ENCODE measurements around the gene SLC25A45.

SLC25A45 gene

DNA sequence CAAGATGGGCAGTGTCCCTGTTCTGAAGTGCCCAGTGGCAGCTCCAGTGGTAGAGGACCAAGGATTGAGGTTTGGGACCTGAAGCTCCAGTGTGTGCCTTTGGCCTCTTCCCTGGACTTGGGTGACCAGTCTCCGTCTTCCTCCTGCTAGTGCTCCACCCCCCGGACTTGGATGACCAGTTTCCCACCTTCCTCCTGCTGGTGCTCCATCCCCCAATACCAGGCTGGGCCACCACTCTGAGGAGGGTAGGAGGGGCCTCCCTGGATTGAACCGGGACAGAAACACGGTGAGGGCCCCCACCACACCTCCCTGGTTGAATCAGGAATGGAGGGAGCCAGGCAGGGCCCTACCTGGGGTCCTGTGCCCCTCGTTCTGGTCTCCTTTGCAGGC lies 29.2 kb upstream of the SLC25A45 start:
- H3K4me3 ChIP-seq (ENCODE audit: control insufficient read depth, low read depth, low read length) = no peak overlapping the region
- DNase-seq (ENCODE audit: low read depth) = no peak
- TF ChIP-seq, protein P1, sequence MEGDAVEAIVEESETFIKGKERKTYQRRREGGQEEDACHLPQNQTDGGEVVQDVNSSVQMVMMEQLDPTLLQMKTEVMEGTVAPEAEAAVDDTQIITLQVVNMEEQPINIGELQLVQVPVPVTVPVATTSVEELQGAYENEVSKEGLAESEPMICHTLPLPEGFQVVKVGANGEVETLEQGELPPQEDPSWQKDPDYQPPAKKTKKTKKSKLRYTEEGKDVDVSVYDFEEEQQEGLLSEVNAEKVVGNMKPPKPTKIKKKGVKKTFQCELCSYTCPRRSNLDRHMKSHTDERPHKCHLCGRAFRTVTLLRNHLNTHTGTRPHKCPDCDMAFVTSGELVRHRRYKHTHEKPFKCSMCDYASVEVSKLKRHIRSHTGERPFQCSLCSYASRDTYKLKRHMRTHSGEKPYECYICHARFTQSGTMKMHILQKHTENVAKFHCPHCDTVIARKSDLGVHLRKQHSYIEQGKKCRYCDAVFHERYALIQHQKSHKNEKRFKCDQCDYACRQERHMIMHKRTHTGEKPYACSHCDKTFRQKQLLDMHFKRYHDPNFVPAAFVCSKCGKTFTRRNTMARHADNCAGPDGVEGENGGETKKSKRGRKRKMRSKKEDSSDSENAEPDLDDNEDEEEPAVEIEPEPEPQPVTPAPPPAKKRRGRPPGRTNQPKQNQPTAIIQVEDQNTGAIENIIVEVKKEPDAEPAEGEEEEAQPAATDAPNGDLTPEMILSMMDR (IDR thresholded peaks at IDR 0.05; ENCODE audit: control insufficient read depth, insufficient read depth, low read depth, low read length, missing control alignments) = no peak

DNA sequence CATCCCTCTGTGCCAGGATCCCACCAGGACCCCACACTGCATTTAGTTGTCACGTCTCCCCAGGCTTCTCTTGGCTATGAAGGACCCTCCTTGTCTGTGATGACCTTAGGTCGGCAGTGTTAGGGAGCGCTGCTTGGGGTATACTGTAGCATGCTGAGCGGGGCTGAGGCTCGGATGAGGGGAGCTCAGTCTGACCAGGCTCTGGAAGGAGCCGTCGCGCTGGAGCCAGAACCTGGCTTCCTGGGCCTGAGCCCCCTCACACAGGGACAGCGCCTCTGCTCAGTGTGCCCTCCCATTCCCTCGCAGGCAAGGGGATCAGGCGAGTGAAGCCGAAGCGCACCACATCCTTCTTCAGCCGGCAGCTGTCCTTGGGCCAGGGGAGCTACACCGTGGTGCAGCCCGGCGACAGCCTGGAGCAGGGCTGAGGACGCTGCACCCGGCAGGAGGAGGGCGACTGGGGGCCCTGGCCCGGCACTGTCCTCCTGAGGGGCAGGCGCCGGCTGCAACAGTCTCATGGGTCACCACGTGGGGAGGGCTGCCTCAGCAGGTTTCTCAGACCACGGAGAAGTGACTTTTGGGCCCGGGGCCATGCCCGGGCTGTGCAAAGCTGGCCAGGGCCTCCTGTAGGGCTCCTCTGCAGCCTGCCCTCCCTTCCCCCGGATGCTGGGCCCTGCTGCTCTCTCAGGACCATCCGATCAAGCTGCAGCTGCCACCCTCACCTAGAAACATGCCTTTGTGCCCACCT lies 28.7 kb upstream of the SLC25A45 start:
- TF ChIP-seq, protein P1 (IDR thresholded peaks at IDR 0.05; ENCODE audit: control insufficient read depth, insufficient read depth, low read depth, low read length, missing control alignments) = no peak
- H3K4me3 ChIP-seq (ENCODE audit: control insufficient read depth, low read depth, low read length) = no peak overlapping the region
- no peak for DNase-seq (ENCODE audit: low read depth)

DNA sequence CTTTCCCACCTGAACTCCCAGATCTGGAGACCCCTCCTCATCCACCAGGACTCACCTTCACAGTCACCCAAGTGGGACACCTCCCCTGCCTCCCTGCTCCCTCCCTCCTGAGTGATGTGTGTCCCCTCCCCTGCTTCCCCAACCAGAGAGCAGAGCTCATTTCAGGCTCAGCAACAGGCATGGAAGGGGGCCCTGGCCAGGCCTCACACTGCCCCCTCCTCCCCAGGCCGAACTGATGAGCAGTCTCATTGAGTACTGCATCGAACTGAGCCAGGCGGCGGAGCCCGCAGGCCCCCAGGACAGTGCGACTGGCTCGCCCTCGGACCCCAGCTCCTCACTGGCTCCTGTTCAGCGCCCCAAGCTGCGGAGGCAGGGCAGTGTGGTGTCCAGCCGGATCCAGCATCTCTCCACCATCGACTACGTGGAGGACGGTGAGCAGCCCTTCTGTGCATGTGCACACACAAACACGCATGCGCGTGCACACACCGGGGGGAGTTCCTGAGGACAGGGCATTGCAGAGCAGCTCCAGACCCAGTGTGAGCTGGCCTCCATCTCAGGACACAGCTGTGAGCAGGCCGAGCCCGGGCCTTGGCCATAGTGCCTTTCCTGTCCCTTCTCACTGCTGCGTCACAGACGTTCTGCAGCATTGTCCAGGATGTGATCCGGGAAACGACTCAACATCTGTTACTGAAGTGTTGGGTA lies 22.3 kb upstream of the SLC25A45 start:
- TF ChIP-seq, protein P1 (IDR thresholded peaks at IDR 0.05; ENCODE audit: control insufficient read depth, insufficient read depth, low read depth, low read length, missing control alignments) = no peak
- H3K4me3 ChIP-seq (ENCODE audit: control insufficient read depth, low read depth, low read length) = no peak overlapping the region
- no peak for DNase-seq (ENCODE audit: low read depth)

DNA sequence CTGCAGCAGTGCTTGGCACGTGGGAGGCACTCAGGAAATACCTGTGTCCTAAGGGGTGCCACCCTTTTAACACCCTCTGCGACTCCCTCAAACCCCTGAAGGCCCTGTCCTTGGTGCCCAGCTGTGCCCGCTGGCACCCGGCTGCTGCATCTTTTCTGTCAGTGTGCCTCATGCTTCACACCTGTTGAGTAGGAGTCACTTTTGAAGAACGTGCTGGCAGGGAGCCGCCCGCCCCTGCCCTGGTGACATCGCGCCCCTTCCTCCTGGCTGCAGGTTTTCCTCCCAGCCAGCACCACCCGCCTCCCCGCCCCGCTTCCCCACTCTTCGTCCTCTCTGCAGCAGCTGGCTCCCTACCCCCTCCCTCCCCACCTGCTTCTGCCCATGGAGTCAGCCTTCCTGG lies 21.8 kb upstream of the SLC25A45 start:
- H3K4me3 ChIP-seq (ENCODE audit: control insufficient read depth, low read depth, low read length) = no peak overlapping the region
- DNase-seq (ENCODE audit: low read depth) = no peak
- TF ChIP-seq, protein P1 (IDR thresholded peaks at IDR 0.05; ENCODE audit: control insufficient read depth, insufficient read depth, low read depth, low read length, missing control alignments) = no peak

GRCh38 chr11:65403607-65404121 lies 21.2 kb upstream of the SLC25A45 start:
- no peak overlapping the region for H3K4me3 ChIP-seq (ENCODE audit: control insufficient read depth, low read depth, low read length)
- no peak for DNase-seq (ENCODE audit: low read depth)
- TF ChIP-seq, protein P1 (IDR thresholded peaks at IDR 0.05; ENCODE audit: control insufficient read depth, insufficient read depth, low read depth, low read length, missing control alignments) = no peak

DNA sequence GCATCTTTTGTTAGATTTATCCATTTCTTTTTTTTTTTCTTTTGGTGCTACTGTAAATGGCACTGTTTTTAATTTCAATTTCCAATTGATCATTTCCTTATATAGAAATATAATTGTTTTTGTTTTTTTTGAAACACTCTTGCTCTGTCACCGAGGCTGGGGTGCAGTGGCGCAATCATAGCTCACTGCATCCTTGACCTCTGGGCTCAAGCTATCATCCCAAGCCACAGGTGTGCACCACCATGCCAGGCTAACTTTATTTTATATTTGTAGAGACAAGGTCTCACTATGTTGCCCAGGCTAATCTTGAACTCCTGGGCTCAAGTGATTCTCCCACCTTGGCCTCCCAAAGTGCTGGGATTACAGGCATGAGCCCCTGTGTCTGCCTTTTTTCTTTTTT lies 20.3 kb upstream of the SLC25A45 start:
- no peak overlapping the region for H3K4me3 ChIP-seq (ENCODE audit: control insufficient read depth, low read depth, low read length)
- DNase-seq (ENCODE audit: low read depth) = no peak
- TF ChIP-seq, protein P1 (IDR thresholded peaks at IDR 0.05; ENCODE audit: control insufficient read depth, insufficient read depth, low read depth, low read length, missing control alignments) = no peak
